Gastroesophageal sphincter (tissue), 3 donors: ENCODE measurements around the gene TATDN3.

Source experiments
- CTCF ChIP-seq, 4 experiments: fragments of 200-600 bp in 2 of 4; fragments of 450-650 bp in 2 of 4; sonication (generic) in 1 of 4; IDR thresholded peaks; one replicate each; pipeline ENCODE4 v1.5.1; 2017 to 2019; ENCODE audit warnings: antibody characterized with exemption in 4 of 4, mild to moderate bottlenecking in 2 of 4, moderate library complexity in 2 of 4
- EP300 ChIP-seq: sonication (generic); formaldehyde crosslinking; IDR thresholded peaks from one replicate; pipeline ENCODE4 v1.6.1; 2017; ENCODE audit warnings: antibody characterized with exemption, mild to moderate bottlenecking
- POLR2A ChIP-seq, 2 donors: fragments of 450-650 bp; IDR thresholded peaks; one replicate each; pipeline ENCODE4 v1.6.1; 2017; ENCODE audit warnings: antibody characterized with exemption in 2 of 2, mild to moderate bottlenecking in 2 of 2, moderate library complexity in 1 of 2
- POLR2AphosphoS5 ChIP-seq: sonication (generic); formaldehyde crosslinking; IDR thresholded peaks from one replicate; pipeline ENCODE4 v1.6.1; 2017; ENCODE audit warnings: antibody characterized with exemption

- TF ChIP-seq CTCF (IDR thresholded peaks at IDR 0.05) = no peak
- TF ChIP-seq EP300 = no peak
- TF ChIP-seq POLR2AphosphoS5 = no peak
- no peak for TF ChIP-seq POLR2A (IDR thresholded peaks at IDR 0.05)
Measured at GRCh38 chr1:212797681-212798080, 6.0 kb downstream of the TATDN3 start.
